ENCODE data around the gene DMTF1. TPM values are rescaled to one million over a fixed set of nuclear protein-coding genes. Genes with fewer than 3 reads are reported as not detected.
A peak's percentile ranks its signal among the peaks of the same experiment; 100 is the strongest.
"Not testable (repeated sequence)": the region's sequence is repeated elsewhere in the genome, so short reads cannot be mapped to it uniquely, and the experiment has no call there.

The DMTF1 gene, protein sequence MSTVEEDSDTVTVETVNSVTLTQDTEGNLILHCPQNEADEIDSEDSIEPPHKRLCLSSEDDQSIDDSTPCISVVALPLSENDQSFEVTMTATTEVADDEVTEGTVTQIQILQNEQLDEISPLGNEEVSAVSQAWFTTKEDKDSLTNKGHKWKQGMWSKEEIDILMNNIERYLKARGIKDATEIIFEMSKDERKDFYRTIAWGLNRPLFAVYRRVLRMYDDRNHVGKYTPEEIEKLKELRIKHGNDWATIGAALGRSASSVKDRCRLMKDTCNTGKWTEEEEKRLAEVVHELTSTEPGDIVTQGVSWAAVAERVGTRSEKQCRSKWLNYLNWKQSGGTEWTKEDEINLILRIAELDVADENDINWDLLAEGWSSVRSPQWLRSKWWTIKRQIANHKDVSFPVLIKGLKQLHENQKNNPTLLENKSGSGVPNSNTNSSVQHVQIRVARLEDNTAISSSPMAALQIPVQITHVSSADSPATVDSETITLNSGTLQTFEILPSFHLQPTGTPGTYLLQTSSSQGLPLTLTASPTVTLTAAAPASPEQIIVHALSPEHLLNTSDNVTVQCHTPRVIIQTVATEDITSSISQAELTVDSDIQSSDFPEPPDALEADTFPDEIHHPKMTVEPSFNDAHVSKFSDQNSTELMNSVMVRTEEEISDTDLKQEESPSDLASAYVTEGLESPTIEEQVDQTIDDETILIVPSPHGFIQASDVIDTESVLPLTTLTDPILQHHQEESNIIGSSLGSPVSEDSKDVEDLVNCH
- 88.0 TPM for polyA plus RNA-seq (ENCODE audit: insufficient read length)

DNA sequence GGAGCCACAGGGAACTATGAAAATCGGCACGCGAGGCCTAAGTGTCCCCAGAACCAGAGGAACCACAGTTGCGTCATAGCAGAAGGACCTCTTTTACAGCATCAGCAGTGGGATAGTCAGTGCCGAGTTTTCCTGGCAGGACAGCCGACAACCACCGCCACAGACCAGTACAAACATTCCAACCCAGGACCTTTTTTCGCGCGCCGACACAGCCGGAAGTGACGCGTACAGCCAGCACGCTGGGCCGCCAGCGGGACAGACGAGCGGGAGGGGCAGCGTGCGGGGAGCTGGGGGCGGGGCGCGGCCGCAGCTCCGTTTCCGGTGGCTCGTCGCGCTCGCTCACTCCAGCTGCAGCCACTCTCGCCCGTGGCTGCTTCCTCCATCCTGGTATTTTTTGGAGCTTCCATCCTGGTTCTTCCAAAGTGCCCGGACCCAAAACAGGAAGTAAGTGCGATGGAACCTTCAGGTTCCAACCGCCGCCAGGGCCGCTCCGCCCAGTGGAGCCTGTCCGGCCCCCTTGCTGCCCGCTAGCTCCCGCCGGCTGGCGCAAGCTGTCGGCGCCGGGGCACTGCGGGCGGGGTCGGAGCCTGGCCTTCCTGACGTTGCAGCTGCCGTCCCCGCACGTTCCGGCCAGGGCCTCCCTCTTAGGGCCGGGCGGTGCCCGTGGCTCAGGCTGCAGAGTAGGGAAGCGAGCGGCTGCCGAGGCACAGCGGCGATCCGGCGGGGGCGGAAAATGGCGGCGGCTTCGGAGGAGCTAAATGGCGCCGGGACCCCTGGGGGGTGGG lies at the start of gene DMTF1:
Gene DMTF1, plus strand, starts transcription at position 342 of the 785 bp plus-strand sequence. CDS start 12,489 bp downstream, outside the sequence.
- peak; percentile 95 for DNase-seq

DNA sequence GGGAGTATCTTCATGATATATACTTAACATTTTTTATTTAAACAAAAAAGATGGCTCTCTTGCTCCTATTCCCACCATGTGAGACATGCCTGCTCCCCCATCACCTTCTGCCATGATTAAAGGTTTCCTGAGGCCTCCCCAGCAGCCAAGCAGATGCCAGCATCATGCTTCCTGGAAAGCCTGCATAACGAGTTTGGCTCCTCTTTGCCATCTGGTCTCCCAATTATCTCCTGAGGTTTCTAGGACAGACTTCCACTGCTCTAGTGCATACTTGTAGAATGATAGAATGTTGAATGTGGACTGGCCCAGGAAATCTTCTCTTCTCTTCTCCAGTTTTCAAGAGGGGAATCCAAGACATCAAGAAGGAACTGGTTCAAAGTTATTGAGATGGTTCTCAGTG lies 46.9 kb upstream of the DMTF1 start:
- DNase-seq, result no peak

DNA sequence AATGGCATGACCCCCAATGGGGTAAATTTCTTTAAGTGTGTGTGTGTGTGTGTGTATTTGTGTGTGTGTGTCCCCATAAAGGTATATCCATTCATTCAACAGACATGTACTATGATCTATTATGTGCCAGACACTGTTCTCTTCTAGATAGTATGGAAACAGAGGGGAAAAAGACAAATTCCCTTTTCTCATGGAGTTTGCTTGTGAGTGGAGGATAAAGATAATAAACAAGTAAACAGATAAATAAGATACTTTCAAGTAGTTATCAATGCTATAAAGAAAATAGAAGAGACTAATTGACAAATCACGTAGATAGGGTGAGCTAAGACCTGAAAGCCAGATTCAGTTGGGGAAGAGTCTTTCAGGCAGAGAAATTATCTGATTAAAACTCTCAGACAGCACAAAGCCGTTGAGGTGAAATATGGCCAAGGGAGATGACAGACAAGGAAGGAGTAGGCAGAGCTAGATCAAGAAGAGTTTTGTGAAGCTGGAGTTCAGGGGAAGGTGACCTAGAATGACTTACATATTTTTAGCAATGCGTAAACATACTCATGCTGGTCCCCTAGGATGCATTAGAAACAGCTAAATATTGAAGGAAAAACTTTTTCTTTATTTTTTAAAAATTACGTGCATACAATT lies 45.2 kb upstream of the DMTF1 start:
- no peak for DNase-seq

DNA sequence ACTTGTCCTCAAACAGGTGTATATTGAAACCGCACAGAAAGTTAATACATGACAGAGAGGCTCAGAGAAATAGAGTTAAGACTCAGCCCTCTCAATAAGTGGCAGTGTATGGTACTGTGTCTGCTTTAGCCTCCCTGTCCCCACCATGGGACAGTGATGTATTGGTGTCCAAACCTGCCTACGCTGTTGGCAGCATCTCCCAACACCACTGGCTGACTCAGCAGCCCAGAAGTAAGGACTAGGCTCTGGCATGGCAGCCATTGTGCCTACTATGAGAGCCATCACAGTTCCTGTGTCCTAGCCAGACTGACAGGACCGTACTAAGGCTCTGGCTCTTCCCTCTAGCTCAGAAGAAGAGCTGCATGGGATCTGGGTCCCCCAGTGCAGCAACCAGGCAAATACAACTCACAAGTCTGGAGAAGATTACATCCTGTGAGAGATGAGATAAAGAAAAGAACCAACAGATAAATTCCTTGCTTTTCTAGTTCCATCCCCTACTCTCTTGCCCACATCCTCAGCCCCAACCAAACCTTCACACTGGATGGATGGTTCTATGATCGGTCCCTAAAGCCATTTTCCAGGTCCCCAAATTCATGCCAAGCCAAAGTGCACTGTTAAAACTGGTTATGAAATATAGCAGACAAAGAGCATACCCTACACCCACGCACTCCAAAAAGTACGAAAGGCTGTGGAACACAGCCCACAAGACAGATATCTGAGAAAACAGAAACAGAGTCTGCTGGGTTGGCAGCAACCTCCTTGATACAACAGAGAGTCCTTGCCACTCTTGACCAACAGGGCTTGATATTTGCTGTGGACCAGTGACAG lies 44.1 kb upstream of the DMTF1 start:
- no peak for DNase-seq

DNA sequence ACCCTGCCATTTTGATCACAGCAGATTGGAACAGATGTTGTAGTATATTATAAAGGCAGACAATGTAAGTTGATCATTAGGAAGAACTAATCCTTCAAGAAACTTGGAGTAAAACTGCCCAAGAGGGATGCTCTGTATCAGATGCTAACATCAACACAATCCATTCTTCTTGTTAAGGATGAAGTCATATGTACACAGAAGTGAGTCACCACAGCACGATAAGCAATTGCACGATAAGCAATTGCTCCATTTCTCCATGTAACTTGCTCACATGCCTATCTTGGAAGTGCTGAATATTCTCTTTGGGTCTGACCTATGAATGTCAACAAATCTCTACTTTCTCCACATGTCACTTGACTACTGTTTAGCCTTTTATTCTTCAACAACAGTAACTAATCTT lies 41.5 kb upstream of the DMTF1 start:
- no peak for DNase-seq

DNA sequence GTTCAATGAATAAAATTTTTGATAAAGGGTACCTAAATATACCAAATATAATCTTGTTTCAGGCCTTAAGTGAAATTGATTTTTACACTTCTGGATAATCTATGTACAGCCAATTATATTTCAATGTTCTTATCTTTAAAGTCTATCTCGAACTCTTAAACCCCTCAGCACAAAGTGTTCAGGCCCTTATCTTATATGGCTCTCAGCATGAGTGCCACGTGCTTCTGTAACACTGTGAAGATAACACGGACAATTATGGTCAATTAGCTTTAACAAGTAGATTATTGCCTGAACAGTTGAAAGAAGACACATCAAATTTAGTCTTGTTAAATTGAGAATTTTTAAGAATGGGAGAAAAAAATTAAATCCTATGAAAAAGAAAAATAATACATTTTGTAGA lies 40.4 kb upstream of the DMTF1 start:
- no peak for DNase-seq

DNA sequence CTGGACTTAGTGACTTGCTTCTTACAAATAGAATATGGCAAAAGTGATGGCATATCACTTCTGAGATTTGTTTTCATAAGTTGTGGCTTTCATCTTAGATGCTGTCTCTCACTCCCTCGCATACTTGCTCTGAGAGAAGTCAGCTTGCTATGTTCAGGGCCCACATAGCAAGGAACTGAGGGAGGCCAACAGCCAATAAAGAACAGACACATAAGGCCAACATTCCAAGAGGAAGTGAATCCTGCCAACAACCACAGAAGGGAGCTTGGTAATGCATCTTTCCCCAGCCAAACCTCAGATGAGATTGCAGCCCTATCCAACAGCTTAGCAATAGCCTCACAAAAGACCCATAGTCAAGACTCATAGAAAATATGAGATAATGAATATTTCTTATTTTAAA lies 39.2 kb upstream of the DMTF1 start:
- DNase-seq, result no peak

DNA sequence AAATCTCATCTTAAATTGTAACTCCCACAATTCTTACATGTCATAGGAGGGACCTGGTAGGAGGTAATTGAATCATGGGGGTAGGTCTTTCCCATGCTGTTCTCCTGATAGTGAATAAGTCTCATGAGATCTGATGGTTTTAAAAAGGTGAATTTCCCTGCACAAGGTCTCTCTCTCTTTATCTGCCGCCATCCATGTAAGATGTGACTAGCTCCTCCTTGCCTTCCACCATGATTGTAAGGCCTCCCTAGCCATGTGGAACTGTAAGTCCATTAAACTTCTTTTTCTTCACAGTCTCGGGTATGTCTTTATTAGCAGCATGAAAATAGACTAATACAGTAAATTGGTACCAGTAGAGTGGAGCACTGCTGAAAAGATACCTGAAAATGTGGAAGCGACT lies 38.3 kb upstream of the DMTF1 start:
- DNase-seq, result not testable (repeated sequence)

DNA sequence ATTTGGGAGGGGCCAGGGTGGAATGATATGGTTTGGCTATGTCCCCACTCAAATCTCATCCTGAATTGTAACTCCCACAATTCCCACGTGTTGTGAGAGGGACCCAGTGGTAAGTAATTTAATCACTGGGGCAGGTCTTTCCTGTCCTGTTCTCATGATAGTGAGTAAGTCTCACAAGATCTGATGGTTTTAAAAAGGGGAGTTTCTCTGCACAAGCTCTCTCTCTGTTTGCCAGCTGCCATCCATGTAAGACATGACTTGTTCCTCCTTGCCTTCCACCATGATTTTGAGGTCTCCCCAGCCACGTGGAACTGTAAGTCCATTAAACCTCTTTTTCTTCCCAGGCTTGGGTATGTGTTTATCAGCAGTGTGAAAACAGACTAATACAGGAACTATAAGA lies 36.5 kb upstream of the DMTF1 start:
- not testable (repeated sequence) for DNase-seq

DNA sequence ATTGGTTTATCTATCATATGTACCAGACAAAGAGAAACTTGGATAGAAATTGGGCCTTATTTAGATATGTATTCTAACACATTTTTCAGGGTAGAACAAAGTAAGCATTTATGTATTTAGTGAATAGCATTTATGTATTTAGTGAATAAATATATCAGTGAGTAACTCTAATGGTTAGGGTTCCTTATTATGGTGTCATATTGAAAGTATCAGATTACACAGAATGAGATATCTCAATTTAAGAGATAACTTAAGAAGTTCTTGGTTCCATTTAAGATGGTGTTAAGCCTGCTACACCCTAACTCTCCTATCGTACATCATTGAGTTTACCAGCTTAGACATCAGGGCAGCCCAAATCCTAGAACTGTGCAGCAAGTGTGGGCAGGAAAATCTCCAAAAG lies 35.9 kb upstream of the DMTF1 start:
- no peak for DNase-seq

DNA sequence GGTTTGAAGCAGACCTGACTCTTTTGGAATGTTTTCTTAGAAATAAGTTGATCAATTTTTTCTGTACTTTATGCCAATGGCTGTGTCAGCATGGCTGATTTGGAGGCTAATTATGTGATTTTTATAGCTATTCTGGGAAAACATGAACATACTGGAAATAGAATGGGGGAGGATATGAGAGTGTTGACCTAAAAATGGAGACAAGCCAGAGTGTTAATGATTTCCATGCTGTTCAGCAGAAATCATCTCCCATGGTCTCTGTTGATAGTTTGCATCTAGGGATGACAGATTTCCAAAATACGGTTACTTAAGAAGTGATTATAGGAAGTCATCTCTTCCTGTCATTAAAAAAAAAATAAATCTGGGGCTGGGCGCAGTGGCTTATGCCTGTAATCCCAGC lies 32.7 kb upstream of the DMTF1 start:
- no peak for DNase-seq

DNA sequence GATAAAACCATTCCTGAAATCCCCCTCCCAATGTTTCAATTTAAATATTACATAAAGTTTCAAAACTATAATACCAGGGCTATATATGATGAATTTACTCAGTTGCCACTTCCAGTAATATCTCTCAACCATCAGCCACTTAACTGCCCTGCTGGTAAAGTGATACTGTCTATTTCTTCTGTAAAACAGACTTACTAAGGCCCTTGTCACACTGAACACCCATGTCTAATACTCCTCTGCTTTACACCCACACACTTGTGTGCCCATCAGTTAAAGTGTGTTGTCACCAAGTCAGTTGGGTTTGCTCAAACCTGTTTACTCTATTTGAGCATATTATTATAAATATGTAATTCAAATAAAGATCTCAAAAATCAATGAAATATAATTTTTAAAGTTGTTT lies 29.1 kb upstream of the DMTF1 start:
- no peak for DNase-seq

DNA sequence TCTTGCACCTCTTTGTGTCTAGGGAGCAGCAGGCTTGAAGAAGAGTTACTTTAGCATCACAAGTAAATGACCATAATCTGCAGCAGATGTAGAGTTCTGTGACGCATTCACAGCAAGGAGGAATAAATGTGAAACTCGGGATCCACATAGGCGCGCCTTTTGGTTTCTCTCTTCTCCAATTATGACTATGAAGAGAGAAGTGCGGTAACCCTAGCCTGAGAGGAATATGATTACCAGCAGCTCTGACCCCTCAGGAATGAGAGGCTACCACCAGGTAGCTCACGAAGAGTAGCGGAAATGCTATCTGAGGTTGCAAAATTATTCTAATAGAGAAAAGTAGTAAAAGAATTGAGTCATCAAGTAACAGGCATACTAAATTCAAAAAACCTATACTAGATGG lies 25.2 kb upstream of the DMTF1 start:
- no peak for DNase-seq

DNA sequence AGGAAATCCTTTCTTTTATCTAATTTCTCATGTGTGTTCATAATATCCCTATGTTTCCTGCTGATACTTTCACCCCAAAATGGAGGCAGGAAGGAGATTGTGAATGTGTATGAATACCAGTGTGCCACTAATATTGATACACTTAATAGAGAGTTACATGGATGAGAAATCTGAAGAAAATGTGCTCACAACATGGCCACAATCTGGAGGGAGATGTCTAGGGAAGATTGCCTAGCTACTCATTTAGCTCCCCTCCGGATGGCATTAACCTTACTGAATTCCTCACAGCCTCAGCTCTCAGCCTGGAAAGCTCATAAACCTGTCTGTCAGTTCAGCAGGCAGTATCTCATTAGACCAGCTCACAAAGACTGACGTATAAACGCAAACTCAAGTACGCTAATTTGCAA lies 23.4 kb upstream of the DMTF1 start:
- no peak for DNase-seq

DNA sequence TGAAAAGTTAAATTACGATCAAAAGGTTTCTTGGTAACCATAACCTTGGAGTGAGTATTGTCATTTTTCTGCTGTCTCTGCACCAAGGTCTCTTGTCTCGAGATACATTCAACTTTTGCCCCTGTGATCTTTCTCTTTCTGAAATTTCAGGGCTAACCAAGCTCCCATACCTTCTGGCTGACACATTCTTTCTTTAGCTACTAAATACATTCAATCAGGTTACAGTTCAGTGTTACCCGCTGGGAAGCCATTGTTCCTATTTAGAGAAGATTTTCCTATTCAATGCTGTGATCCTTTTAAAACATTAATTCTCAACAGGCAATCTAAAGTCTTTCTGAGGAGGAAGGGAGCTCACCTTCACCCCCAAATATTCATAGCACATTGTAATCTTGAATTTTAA lies 22.9 kb upstream of the DMTF1 start:
- DNase-seq, result no peak

DNA sequence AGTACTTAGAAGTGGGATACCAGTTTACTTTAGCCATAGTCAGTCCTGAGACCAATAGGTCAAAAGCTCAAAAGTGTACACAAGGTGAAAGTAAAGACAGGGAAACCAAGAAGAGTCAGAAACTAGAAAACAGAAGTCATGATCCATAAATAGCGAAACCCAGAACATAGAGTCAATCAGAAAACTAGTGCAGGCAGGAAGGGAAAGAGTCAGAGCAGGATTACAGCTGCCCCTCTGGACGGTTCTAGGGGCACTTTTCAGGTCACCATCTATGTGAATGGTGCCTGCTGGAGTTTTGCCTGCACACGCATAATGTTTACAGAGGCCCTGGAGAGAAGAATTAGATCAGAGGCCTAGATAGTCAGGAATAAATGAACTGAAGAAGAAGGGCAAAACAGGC lies 22.4 kb upstream of the DMTF1 start:
- no peak for DNase-seq

DNA sequence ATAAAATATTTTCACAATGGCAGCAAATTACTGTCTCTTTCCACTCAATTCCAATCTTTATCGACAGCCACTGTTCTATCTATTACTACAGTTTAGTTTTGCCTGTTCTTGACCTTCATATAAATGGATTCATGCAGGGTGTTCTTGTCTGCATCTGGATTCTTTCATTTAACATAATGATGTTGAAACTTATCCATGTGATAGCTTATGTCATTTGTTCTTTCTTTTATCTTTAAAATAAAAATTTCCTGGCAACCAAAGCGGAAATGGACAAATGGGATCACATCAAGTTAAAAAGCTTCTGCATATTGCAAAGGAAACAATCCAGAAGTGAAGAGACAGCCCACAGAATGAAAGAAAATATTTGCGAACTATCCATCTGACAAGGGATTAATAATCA lies 20.5 kb upstream of the DMTF1 start:
- no peak for DNase-seq

DNA sequence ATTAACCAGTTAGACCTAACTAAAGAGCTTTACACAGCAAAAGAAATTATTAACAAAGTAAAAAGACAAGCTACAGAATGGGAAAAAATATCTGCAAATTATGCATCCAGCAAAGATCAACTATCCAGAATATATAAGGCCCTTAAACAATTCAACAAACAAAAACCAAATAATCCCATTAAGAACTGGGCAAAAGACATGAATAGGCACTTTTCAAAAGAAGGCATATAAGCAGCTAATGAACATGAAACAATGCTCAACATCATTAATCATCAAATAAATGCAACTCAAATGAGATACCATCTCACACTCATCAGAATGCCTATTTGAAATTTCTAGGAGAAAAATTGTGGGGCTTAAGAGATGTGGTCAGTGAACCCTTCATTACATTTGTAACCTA lies 15.0 kb upstream of the DMTF1 start:
- DNase-seq, result no peak

DNA sequence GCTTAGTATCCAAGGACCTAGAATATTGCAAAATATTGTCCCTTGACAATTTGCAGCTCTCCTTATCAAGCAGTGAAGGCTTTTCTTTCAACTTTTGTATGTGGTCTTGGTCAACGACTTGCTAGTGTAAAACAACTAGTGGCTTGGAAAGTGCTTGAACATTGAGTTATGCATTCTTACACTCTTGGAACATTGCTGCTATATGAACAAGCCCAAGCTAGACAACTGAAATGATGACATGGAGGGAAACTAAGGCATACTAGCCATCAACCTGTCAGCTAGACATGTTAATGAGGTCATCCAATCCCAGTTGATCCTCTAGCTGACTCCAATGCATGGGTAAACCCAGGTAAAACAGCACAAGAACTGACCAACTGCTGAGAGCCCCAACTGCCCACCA lies 12.7 kb upstream of the DMTF1 start:
- no peak for DNase-seq

DNA sequence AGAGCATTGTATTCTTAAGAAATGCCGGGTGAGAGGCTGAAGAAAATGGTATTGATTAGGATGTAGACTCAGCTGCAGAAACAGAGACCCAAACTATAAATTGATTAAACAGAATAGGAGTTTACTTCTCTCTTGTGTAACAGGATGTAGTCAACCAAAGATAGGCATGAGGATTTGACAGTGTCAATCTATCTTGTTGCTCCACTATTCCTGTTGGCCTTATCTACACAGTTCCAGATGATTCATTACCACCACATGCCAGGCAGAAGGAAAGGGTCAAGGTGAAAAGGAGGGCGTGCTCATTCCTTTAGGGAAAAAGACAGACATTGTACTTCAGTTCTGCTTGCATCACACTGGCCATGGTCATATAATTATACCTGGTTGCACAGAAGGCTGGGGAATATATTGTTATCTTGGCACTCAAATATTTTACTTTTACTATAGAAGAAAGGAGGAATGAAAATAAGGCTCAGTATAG lies 11.9 kb upstream of the DMTF1 start:
- DNase-seq, result no peak

DNA sequence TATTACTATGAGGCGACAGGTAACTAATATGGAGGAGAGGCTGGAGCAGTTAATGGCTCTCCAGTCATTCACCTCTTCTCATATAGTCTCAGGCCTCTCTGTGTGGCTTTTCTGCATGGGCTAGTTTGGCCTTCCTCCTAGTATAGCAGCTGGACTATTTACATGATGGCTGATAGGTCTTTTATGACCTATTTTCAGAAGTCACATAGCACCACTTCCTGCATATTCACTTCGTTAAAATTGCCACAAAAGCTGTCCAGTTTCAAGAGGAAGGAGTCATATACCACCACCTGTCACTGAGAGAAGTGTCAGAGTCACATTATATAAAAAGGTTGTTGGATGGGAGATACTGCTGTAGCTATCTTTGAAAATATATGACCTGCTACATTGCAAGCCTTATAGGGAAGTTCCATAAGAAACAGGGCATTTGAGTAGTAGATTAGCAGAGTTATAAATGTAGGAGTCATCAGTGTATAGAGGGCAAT lies 8.0 kb upstream of the DMTF1 start:
- no peak for DNase-seq
